Retinal pigment epithelial cell (primary cell): ENCODE measurements around the gene RCOR3.

Source experiments
- DNase-seq: peaks from one replicate; pipeline ENCODE4 v3.0.0-alpha.2; 2010; ENCODE audit warnings: low read depth
- H3K4me3 ChIP-seq: 2 replicates; pipeline ENCODE4 v1.5.1; 2011; ENCODE audit warnings: mild to moderate bottlenecking, low read length, control low read depth, moderate library complexity
- CTCF ChIP-seq: conservative IDR thresholded peaks from 2 replicates; pipeline ENCODE4 v1.5.1; 2011; ENCODE audit warnings: low read depth, low read length, control low read depth, inconsistent platforms

RCOR3 gene

GRCh38 chr1:211279340-211279739 lies 20.2 kb downstream of the RCOR3 start:
- DNase-seq, result no peak
- TF ChIP-seq CTCF, result no peak
- H3K4me3 ChIP-seq, result no peak overlapping the region

- TF ChIP-seq CTCF, result no peak
- no peak for DNase-seq
- no peak overlapping the region for H3K4me3 ChIP-seq
Measured at GRCh38 chr1:211280910-211281309, 21.7 kb downstream of the RCOR3 start.

- DNase-seq, result no peak
- H3K4me3 ChIP-seq, result no peak overlapping the region
- TF ChIP-seq CTCF, result no peak
Measured at GRCh38 chr1:211281320-211282022, 22.3 kb downstream of the RCOR3 start.

- no peak for TF ChIP-seq CTCF
- no peak overlapping the region for H3K4me3 ChIP-seq
- no peak for DNase-seq
Measured at GRCh38 chr1:211282023-211282373, 22.8 kb downstream of the RCOR3 start.

GRCh38 chr1:211285196-211285595 lies 26.0 kb downstream of the RCOR3 start:
- H3K4me3 ChIP-seq, result no peak overlapping the region
- no peak for DNase-seq
- TF ChIP-seq CTCF, result no peak

GRCh38 chr1:211287218-211287617 lies 28.1 kb downstream of the RCOR3 start:
- no peak for DNase-seq
- TF ChIP-seq CTCF, result no peak
- H3K4me3 ChIP-seq, result no peak overlapping the region

GRCh38 chr1:211292411-211292810 lies 33.2 kb downstream of the RCOR3 start:
- H3K4me3 ChIP-seq, result no peak overlapping the region
- DNase-seq, result no peak
- no peak for TF ChIP-seq CTCF
